ENCODE results near the gene PTPRN2. TPM values are rescaled to one million over a fixed set of nuclear protein-coding genes. Genes with fewer than 3 reads are reported as not detected.

Gene PTPRN2
- total RNA-seq, 1 experiment from 2014 or later, result 1.1 TPM

GRCh38 chr7:157616931-157617330 is 970.7 kb downstream of the PTPRN2 start:
- intact Hi-C loops (cut with micrococcal nuclease; ENCODE audit: unreplicated experiment) (no loop called here), in situ Hi-C loops (cut with HindIII; ENCODE audit: low pct_unique_long_range_greater_than_20kb, low sequenced_read_pairs) (no loop called here)
- CTCF ChIA-PET, result interaction anchor here (0.7 kb wide), 1 partner anchor 816 kb away, joined by 3 read pairs; no protein-coding TSS in a partner anchor
- no peaks in the 10 kb centered on the region for H3K27me3 ChIP-seq (ENCODE audit: control insufficient read depth, insufficient read depth, low read length)
- BruUV-seq (replicated peaks), result no TSS peak
- H3K27ac ChIP-seq (ENCODE audit: low read length), result no peak overlapping the region
- no peaks in the 10 kb centered on the region; the same call in 1 of the 2 replicates for H3K4me1 ChIP-seq (ENCODE audit: control insufficient read depth, insufficient read depth, low read length)
- DNase-seq (ENCODE audit: low read depth, low spot score), result no peak
- H3K9me3 ChIP-seq (ENCODE audit: control insufficient read depth, insufficient read depth, low read depth, low read length), result no peaks in the 10 kb centered on the region
- no peak for TF ChIP-seq SIN3A (IDR thresholded peaks at IDR 0.05; ENCODE audit: borderline replicate concordance, insufficient read depth, low read depth, low read length)
- TF ChIP-seq TCF7L2 (IDR thresholded peaks at IDR 0.05; ENCODE audit: low read depth, low read length), result no peak
- no peak for TF ChIP-seq CTCF (IDR thresholded peaks at IDR 0.05)
- no peak for TF ChIP-seq POLR2AphosphoS5 (IDR thresholded peaks at IDR 0.05; ENCODE audit: low read depth, low read length)
- no peak for TF ChIP-seq REST (IDR thresholded peaks at IDR 0.05; ENCODE audit: insufficient read depth in 1 of 2, low read depth in 2 of 2, low read length in 1 of 2)
- no peak overlapping the region for H3K4me3 ChIP-seq (ENCODE audit: low read depth in 2 of 2, low read length in 2 of 2)
- no peaks in the 10 kb centered on the region for H3K36me3 ChIP-seq (ENCODE audit: control insufficient read depth, insufficient read depth, low read length)
- no peak for ATAC-seq
- POLR2A ChIA-PET, result no interaction called here

- CTCF ChIA-PET, result interaction anchor here (0.7 kb wide), 1 partner anchor 817 kb away, joined by 3 read pairs; no protein-coding TSS in a partner anchor
- no peak overlapping the region for H3K27ac ChIP-seq (ENCODE audit: low read length)
- in situ Hi-C loops (cut with HindIII; ENCODE audit: low pct_unique_long_range_greater_than_20kb, low sequenced_read_pairs), result no loop called here
- ATAC-seq, result no peak
- TF ChIP-seq POLR2AphosphoS5 (IDR thresholded peaks at IDR 0.05; ENCODE audit: low read depth, low read length), result no peak
- no peak for TF ChIP-seq SIN3A (IDR thresholded peaks at IDR 0.05; ENCODE audit: borderline replicate concordance, insufficient read depth, low read depth, low read length)
- TF ChIP-seq CTCF (IDR thresholded peaks at IDR 0.05), result no peak
- no peak for TF ChIP-seq REST (IDR thresholded peaks at IDR 0.05; ENCODE audit: insufficient read depth in 1 of 2, low read depth in 2 of 2, low read length in 1 of 2)
- TF ChIP-seq TCF7L2 (IDR thresholded peaks at IDR 0.05; ENCODE audit: low read depth, low read length), result no peak
- no peak for DNase-seq (ENCODE audit: low read depth, low spot score)
- H3K9me3 ChIP-seq (ENCODE audit: control insufficient read depth, insufficient read depth, low read depth, low read length), result no peaks in the 10 kb centered on the region
- H3K27me3 ChIP-seq (ENCODE audit: control insufficient read depth, insufficient read depth, low read length), result no peaks in the 10 kb centered on the region
- no peaks in the 10 kb centered on the region for H3K36me3 ChIP-seq (ENCODE audit: control insufficient read depth, insufficient read depth, low read length)
- H3K4me1 ChIP-seq (ENCODE audit: control insufficient read depth, insufficient read depth, low read length), result no peaks in the 10 kb centered on the region; the same call in 1 of the 2 replicates
- intact Hi-C loops (cut with micrococcal nuclease; ENCODE audit: unreplicated experiment), result no loop called here
- H3K4me3 ChIP-seq (ENCODE audit: low read depth in 2 of 2, low read length in 2 of 2), result no peak overlapping the region
- POLR2A ChIA-PET, result no interaction called here
- BruUV-seq (replicated peaks), result no TSS peak
These were observed 971.2 kb downstream of the PTPRN2 start for GRCh38 chr7:157616426-157616825.
